T47D (cell line): ENCODE measurements around the gene CACNA1B.

ENCODE experiments used
- DNase-seq, 2 experiments: peaks; one replicate each; pipeline versions ENCODE4 v3.0.0 to v3.0.0-alpha.2; 2011 to 2012; ENCODE audit warnings: low read depth in 1 of 2, low spot score in 1 of 2
- JUND ChIP-seq: IDR thresholded peaks from 2 replicates; pipeline ENCODE4 v1.6.1; 2012; ENCODE audit warnings: low read depth
- in situ Hi-C: cut with HindIII; loops from 2 replicates; pipeline ENCODE4 v1.10.0; 2016; ENCODE audit warnings: low sequenced_read_pairs, low pct_unique_long_range_greater_than_20kb

Gene CACNA1B

GRCh38 chr9:138031186-138031585 lies 153.6 kb downstream of the CACNA1B start:
- in situ Hi-C loops: no loop called here
- DNase-seq: no peak
- TF ChIP-seq JUND: no peak

GRCh38 chr9:138033950-138034349 lies 156.4 kb downstream of the CACNA1B start:
- DNase-seq: no peak
- in situ Hi-C loops: no loop called here
- TF ChIP-seq JUND: no peak

GRCh38 chr9:138037140-138037539 lies 159.6 kb downstream of the CACNA1B start:
- TF ChIP-seq JUND: no peak
- DNase-seq: no peak
- in situ Hi-C loops: no loop called here

- no peak for TF ChIP-seq JUND
- in situ Hi-C loops: no loop called here
- DNase-seq: no peak
Observed at GRCh38 chr9:138038244-138038671, 160.7 kb downstream of the CACNA1B start.

- in situ Hi-C loops: no loop called here
- DNase-seq: no peak
- TF ChIP-seq JUND: no peak
Observed at GRCh38 chr9:138040446-138041430, 163.2 kb downstream of the CACNA1B start.

GRCh38 chr9:138042146-138042545 lies 164.6 kb downstream of the CACNA1B start:
- in situ Hi-C loops: no loop called here
- no peak for DNase-seq
- no peak for TF ChIP-seq JUND

- in situ Hi-C loops: no loop called here
Observed at GRCh38 chr9:138042640-138043039, 165.1 kb downstream of the CACNA1B start.

GRCh38 chr9:138043061-138043410 lies 165.5 kb downstream of the CACNA1B start:
- TF ChIP-seq JUND: no peak
- in situ Hi-C loops: no loop called here
- DNase-seq: no peak

More at GRCh38 chr9:138042640-138043039, 165.1 kb downstream of the CACNA1B start:
- TF ChIP-seq JUND: no peak
- no peak for DNase-seq

GRCh38 chr9:138043411-138044345 lies 166.1 kb downstream of the CACNA1B start:
- no peak for TF ChIP-seq JUND
- in situ Hi-C loops: no loop called here
- no peak for DNase-seq

- no peak for DNase-seq
- in situ Hi-C loops: no loop called here
- no peak for TF ChIP-seq JUND
Observed at GRCh38 chr9:138044485-138045383, 167.2 kb downstream of the CACNA1B start.

- in situ Hi-C loops: no loop called here
- DNase-seq: no peak
- no peak for TF ChIP-seq JUND
Observed at GRCh38 chr9:138045541-138046490, 168.2 kb downstream of the CACNA1B start.
